Limb (tissue), 2 donors: Measurements from ENCODE around the gene NHP2.

Experiments
- DNase-seq, 2 donors: peaks; one replicate each; pipeline ENCODE4 v3.0.0-alpha.2; 2016; ENCODE audit errors: extremely low spot score in 2 of 2

NHP2 gene

GRCh38 chr5:178115136-178115813 lies 38.4 kb downstream of the NHP2 start:
- DNase-seq: peak in 1 of 2 donors; percentile 66

- peak in 1 of 2 donors; percentile 51 for DNase-seq
Observed at GRCh38 chr5:178114325-178115135, 39.2 kb downstream of the NHP2 start.

GRCh38 chr5:178113841-178114324 lies 39.8 kb downstream of the NHP2 start:
- peak in 1 of 2 donors; percentile 51 for DNase-seq

- peak; percentile 56 to 82 for DNase-seq
Observed at GRCh38 chr5:178113141-178113787, 40.4 kb downstream of the NHP2 start, which contains the start of gene N4BP3. TSS of gene N4BP3 (plus strand) at chr5:178113532. CDS start at chr5:178119584, 6,052 bp downstream.

GRCh38 chr5:178112545-178112944 lies 41.1 kb downstream of the NHP2 start:
- DNase-seq: no peak

GRCh38 chr5:178111925-178112324 lies 41.8 kb downstream of the NHP2 start:
- DNase-seq: no peak

- no peak for DNase-seq
Observed at GRCh38 chr5:178110511-178110910, 43.2 kb downstream of the NHP2 start.

- DNase-seq: no peak
Observed at GRCh38 chr5:178108966-178109365, 44.7 kb downstream of the NHP2 start.

- DNase-seq: no peak
Observed at GRCh38 chr5:178108446-178108845, 45.2 kb downstream of the NHP2 start.

GRCh38 chr5:178107756-178108310 lies 45.9 kb downstream of the NHP2 start:
- no peak for DNase-seq

- no peak for DNase-seq
Observed at GRCh38 chr5:178106556-178107239, 47.0 kb downstream of the NHP2 start.

- no peak for DNase-seq
Observed at GRCh38 chr5:178106086-178106485, 47.6 kb downstream of the NHP2 start.

GRCh38 chr5:178104492-178104891 lies 49.2 kb downstream of the NHP2 start:
- DNase-seq: peak in 1 of 2 donors; percentile 43

GRCh38 chr5:178103612-178104011 lies 50.1 kb downstream of the NHP2 start:
- no peak for DNase-seq
